Tibial nerve (tissue), 3 donors: ENCODE measurements around the gene PPP2R2C.

Source experiments
- POLR2A ChIP-seq, 2 donors: fragments of 450-650 bp; IDR thresholded peaks; one replicate each; pipeline ENCODE4 v1.6.1; 2017; ENCODE audit warnings: antibody characterized with exemption in 2 of 2, mild to moderate bottlenecking in 2 of 2, moderate library complexity in 2 of 2
- TF ChIP-seq, protein P1 (sequence below), 5 experiments: fragments of 200-600 bp in 3 of 5; fragments of 450-650 bp in 2 of 5; sonication (generic) in 3 of 5; IDR thresholded peaks; one replicate each; pipeline ENCODE4 v1.5.1; 2016 to 2019; ENCODE audit warnings: antibody characterized with exemption in 5 of 5, mild to moderate bottlenecking in 3 of 5, moderate library complexity in 2 of 5

DNA sequence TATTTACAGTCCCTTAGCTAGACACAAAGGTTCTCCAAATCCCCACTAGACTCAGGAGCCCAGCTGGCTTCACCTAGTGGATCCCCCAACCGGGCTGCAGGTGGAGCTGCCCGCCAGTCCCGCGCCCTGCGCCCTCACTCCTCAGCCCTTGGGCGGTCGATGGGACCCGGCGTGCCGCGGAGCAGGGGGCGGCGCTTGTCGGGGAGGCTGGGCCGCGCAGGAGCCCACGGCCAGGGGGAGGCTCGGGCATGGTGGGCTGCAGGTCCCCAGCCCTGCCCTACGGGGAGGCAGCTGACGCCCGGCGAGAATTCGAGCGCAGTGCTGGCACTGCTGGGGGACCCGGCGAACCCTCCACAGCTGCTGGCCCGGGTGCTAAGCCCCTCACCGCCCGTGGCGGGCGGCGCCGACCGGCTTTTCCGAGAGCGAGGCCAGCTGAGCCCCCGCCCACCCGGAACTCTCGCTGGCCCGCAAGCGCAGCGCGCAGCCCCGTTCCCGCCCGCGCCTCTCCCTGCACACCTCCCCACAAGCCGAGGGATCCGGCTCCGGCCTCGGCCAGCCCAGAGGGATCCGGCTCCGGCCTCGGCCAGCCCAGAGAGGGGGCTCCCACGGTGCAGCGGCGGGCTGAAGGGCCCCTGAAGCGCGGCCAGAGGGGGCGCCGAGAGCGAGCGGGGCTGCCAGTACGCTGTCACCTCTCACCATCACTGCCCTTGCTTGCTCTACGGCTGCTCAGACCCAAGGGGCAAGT lies 163.3 kb downstream of the PPP2R2C start:
- TF ChIP-seq, protein P1, sequence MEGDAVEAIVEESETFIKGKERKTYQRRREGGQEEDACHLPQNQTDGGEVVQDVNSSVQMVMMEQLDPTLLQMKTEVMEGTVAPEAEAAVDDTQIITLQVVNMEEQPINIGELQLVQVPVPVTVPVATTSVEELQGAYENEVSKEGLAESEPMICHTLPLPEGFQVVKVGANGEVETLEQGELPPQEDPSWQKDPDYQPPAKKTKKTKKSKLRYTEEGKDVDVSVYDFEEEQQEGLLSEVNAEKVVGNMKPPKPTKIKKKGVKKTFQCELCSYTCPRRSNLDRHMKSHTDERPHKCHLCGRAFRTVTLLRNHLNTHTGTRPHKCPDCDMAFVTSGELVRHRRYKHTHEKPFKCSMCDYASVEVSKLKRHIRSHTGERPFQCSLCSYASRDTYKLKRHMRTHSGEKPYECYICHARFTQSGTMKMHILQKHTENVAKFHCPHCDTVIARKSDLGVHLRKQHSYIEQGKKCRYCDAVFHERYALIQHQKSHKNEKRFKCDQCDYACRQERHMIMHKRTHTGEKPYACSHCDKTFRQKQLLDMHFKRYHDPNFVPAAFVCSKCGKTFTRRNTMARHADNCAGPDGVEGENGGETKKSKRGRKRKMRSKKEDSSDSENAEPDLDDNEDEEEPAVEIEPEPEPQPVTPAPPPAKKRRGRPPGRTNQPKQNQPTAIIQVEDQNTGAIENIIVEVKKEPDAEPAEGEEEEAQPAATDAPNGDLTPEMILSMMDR (IDR thresholded peaks at IDR 0.05): no peak
- TF ChIP-seq POLR2A (IDR thresholded peaks at IDR 0.05): no peak
